K562 (cell line): ENCODE results near the gene ADGRD1.

Experiments
- CBFB ChIP-seq: sonication (generic); formaldehyde crosslinking; IDR thresholded peaks from 2 replicates; pipeline ENCODE4 v1.4.0; 2020; ENCODE audit warnings: mild to moderate bottlenecking, missing genetic modification reagents
- EZH2 ChIP-seq: IDR thresholded peaks from 2 replicates; pipeline ENCODE4 v1.6.1; 2012; ENCODE audit warnings: low read depth, mild to moderate bottlenecking, inconsistent platforms, low read length, borderline replicate concordance
- FOS ChIP-seq: IDR thresholded peaks from 3 replicates; pipeline ENCODE4 v1.6.1; 2011; ENCODE audit not compliant: insufficient read length; ENCODE audit errors: extremely low read depth
- SMC3 ChIP-seq: conservative IDR thresholded peaks from 2 replicates; pipeline ENCODE4 v1.6.1; 2011; ENCODE audit warnings: low read depth, low read length, improper control_type of control experiment; ENCODE audit not compliant: insufficient read depth
- TAF9B ChIP-seq: fragments of 450-650 bp; IDR thresholded peaks from 2 replicates; pipeline ENCODE4 v1.6.1; 2018; ENCODE audit warnings: mild to moderate bottlenecking; ENCODE audit not compliant: partially characterized antibody
- USF1 ChIP-seq: sonication (generic); formaldehyde crosslinking; IDR thresholded peaks from 2 replicates; pipeline ENCODE4 v1.9.0; 2022; ENCODE audit warnings: mild to moderate bottlenecking, missing genetic modification reagents
- ZBTB1 ChIP-seq: sonication (generic); formaldehyde crosslinking; IDR thresholded peaks from 2 replicates; pipeline ENCODE4 v1.8.1; 2023; ENCODE audit warnings: missing genetic modification reagents, low read depth, mild to moderate bottlenecking, borderline replicate concordance
- ZNF699 ChIP-seq: fragments of 250-450 bp; sonication (Bioruptor Pico); IDR thresholded peaks from 2 replicates; pipeline ENCODE4 v1.8.0; 2021; ENCODE audit warnings: mild to moderate bottlenecking, moderate library complexity; ENCODE audit not compliant: insufficient replicate concordance
- ZZZ3 ChIP-seq: fragments of 450-650 bp; IDR thresholded peaks from 2 replicates; pipeline ENCODE4 v1.6.1; 2016; ENCODE audit warnings: antibody characterized with exemption, mild to moderate bottlenecking, moderate library complexity
- TF ChIP-seq, protein P1 (sequence below): sonication (generic); formaldehyde crosslinking; IDR thresholded peaks from 2 replicates; pipeline ENCODE4 v1.8.1; 2023; ENCODE audit warnings: missing genetic modification reagents, mild to moderate bottlenecking, borderline replicate concordance

- TF ChIP-seq, protein P1, sequence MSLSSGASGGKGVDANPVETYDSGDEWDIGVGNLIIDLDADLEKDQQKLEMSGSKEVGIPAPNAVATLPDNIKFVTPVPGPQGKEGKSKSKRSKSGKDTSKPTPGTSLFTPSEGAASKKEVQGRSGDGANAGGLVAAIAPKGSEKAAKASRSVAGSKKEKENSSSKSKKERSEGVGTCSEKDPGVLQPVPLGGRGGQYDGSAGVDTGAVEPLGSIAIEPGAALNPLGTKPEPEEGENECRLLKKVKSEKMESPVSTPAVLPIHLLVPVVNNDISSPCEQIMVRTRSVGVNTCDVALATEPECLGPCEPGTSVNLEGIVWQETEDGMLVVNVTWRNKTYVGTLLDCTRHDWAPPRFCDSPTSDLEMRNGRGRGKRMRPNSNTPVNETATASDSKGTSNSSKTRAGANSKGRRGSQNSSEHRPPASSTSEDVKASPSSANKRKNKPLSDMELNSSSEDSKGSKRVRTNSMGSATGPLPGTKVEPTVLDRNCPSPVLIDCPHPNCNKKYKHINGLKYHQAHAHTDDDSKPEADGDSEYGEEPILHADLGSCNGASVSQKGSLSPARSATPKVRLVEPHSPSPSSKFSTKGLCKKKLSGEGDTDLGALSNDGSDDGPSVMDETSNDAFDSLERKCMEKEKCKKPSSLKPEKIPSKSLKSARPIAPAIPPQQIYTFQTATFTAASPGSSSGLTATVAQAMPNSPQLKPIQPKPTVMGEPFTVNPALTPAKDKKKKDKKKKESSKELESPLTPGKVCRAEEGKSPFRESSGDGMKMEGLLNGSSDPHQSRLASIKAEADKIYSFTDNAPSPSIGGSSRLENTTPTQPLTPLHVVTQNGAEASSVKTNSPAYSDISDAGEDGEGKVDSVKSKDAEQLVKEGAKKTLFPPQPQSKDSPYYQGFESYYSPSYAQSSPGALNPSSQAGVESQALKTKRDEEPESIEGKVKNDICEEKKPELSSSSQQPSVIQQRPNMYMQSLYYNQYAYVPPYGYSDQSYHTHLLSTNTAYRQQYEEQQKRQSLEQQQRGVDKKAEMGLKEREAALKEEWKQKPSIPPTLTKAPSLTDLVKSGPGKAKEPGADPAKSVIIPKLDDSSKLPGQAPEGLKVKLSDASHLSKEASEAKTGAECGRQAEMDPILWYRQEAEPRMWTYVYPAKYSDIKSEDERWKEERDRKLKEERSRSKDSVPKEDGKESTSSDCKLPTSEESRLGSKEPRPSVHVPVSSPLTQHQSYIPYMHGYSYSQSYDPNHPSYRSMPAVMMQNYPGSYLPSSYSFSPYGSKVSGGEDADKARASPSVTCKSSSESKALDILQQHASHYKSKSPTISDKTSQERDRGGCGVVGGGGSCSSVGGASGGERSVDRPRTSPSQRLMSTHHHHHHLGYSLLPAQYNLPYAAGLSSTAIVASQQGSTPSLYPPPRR (CRISPR knock-in tag): no peak
- TF ChIP-seq ZNF699 (CRISPR knock-in tag) (no peak), CBFB (CRISPR knock-in tag) (no peak), TAF9B (no peak), EZH2 (no peak), SMC3 (no peak), ZBTB1 (no peak), ZZZ3 (no peak), USF1 (CRISPR knock-in tag) (no peak), FOS (no peak)
These were observed 131.6 kb downstream of the ADGRD1 start for GRCh38 chr12:131085125-131085815.
